ENCODE data around the gene SKAP2.

GRCh38 chr7:26705567-26705966 lies 158.8 kb downstream of the SKAP2 start:
- TF ChIP-seq SIN3A (IDR thresholded peaks at IDR 0.05; ENCODE audit: borderline replicate concordance, low read depth, low read length) (no peak), ELF1 (IDR thresholded peaks at IDR 0.05) (no peak), TAF1 (IDR thresholded peaks at IDR 0.05; ENCODE audit: borderline replicate concordance, low read depth, low read length) (no peak), FOXJ3 (CRISPR knock-in tag; IDR thresholded peaks at IDR 0.05) (no peak), YY1 (IDR thresholded peaks at IDR 0.05; ENCODE audit: low read depth) (no peak), RFX5 (IDR thresholded peaks at IDR 0.05; ENCODE audit: low read length) (no peak), EP300 (IDR thresholded peaks at IDR 0.05; ENCODE audit: borderline replicate concordance in 1 of 2, low read depth in 1 of 2, low read length in 1 of 2) (peak in 1 of 2 experiments; percentile 61; a peak in 1 of 4 replicates)
- TF ChIP-seq, protein P1, sequence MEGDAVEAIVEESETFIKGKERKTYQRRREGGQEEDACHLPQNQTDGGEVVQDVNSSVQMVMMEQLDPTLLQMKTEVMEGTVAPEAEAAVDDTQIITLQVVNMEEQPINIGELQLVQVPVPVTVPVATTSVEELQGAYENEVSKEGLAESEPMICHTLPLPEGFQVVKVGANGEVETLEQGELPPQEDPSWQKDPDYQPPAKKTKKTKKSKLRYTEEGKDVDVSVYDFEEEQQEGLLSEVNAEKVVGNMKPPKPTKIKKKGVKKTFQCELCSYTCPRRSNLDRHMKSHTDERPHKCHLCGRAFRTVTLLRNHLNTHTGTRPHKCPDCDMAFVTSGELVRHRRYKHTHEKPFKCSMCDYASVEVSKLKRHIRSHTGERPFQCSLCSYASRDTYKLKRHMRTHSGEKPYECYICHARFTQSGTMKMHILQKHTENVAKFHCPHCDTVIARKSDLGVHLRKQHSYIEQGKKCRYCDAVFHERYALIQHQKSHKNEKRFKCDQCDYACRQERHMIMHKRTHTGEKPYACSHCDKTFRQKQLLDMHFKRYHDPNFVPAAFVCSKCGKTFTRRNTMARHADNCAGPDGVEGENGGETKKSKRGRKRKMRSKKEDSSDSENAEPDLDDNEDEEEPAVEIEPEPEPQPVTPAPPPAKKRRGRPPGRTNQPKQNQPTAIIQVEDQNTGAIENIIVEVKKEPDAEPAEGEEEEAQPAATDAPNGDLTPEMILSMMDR (IDR thresholded peaks at IDR 0.05), result no peak
